Limb (tissue), 2 donors: ENCODE results near the gene EMX2.

Experiments used
- DNase-seq, 2 donors: peaks; one replicate each; pipeline ENCODE4 v3.0.0-alpha.2; 2016; ENCODE audit errors: extremely low spot score in 2 of 2

Gene EMX2

GRCh38 chr10:117543225-117544003, 868 bp downstream of the EMX2 start:
- DNase-seq, result peak in 1 of 2 donors; percentile 82

GRCh38 chr10:117544004-117544701, 1.6 kb downstream of the EMX2 start:
- no peak for DNase-seq

- no peak for DNase-seq
Measured at GRCh38 chr10:117544711-117545140, 2.2 kb downstream of the EMX2 start.

- no peak for DNase-seq
Measured at GRCh38 chr10:117545141-117546019, 2.8 kb downstream of the EMX2 start.

- DNase-seq, result no peak
Measured at GRCh38 chr10:117546020-117546580, 3.6 kb downstream of the EMX2 start.

- no peak for DNase-seq
Measured at GRCh38 chr10:117546581-117547015, 4.1 kb downstream of the EMX2 start.

GRCh38 chr10:117547016-117547715, 4.6 kb downstream of the EMX2 start:
- no peak for DNase-seq

GRCh38 chr10:117547716-117548668, 5.4 kb downstream of the EMX2 start:
- no peak for DNase-seq

GRCh38 chr10:117549100-117549585, 6.6 kb downstream of the EMX2 start:
- DNase-seq, result no peak

- DNase-seq, result no peak
Measured at GRCh38 chr10:117550076-117550475, 7.5 kb downstream of the EMX2 start.

- DNase-seq, result no peak
Measured at GRCh38 chr10:117550599-117551329, 8.2 kb downstream of the EMX2 start.

GRCh38 chr10:117551330-117552155, 9.0 kb downstream of the EMX2 start:
- DNase-seq, result no peak

- peak in 1 of 2 donors; percentile 60 for DNase-seq
Measured at GRCh38 chr10:117552156-117552631, 9.6 kb downstream of the EMX2 start.

GRCh38 chr10:117552701-117553141, 10.2 kb downstream of the EMX2 start:
- no peak for DNase-seq

GRCh38 chr10:117553142-117553814, 10.7 kb downstream of the EMX2 start:
- peak in 1 of 2 donors; percentile 68 for DNase-seq

- DNase-seq, result no peak
Measured at GRCh38 chr10:117553815-117554172, 11.2 kb downstream of the EMX2 start.

GRCh38 chr10:117554241-117554814, 11.8 kb downstream of the EMX2 start:
- no peak for DNase-seq
